SK-N-SH (cell line): ENCODE measurements around the gene STAT6. TPM values are rescaled to one million over a fixed set of nuclear protein-coding genes. Genes with fewer than 3 reads are reported as not detected.

ENCODE experiments used
- CTCF ChIA-PET: fragments of 300-600, 350-600 bp; formaldehyde crosslinking; extraction: SDS; loops from one replicate; lab custom pipeline; 2021; lab: Yijun Ruan, JAX
- POLR2A ChIA-PET: fragments of 350-600 bp; sonication (Branson Sonifier 250); formaldehyde crosslinking; extraction: SDS; loops from one replicate; lab custom pipeline; 2020; ENCODE audit warnings: antibody characterized with exemption, inconsistent platforms; lab: Yijun Ruan, JAX
- DNase-seq: peaks from one replicate; pipeline ENCODE4 v3.0.0; 2012
- H2AFZ ChIP-seq: fragments of 200-600 bp; sonication (generic); 2 replicates; pipeline ENCODE4 v1.8.1; 2016; ENCODE audit warnings: antibody characterized with exemption, mild to moderate bottlenecking, low read depth
- H3F3A ChIP-seq: fragments of 200-600 bp; sonication (generic); replicated peaks from 2 replicates; pipeline ENCODE3; 2016; ENCODE audit warnings: antibody characterized with exemption, mild to moderate bottlenecking; ENCODE audit not compliant: insufficient read depth
- H3K27ac ChIP-seq, 2 experiments: fragments of 200-500 bp in 1 of 2; fragments of 200-600 bp in 1 of 2; sonication (Bioruptor generic) in 1 of 2; sonication (generic), shearing (Covaris generic) in 1 of 2; 2 replicates each; pipeline versions ENCODE4 v1.5.1 to v1.6.1; 2014 to 2016; ENCODE audit warnings: low read depth in 2 of 2, inconsistent platforms in 1 of 2, low read length in 1 of 2, mild to moderate bottlenecking in 1 of 2, mixed read lengths in 1 of 2
- H3K27me3 ChIP-seq: fragments of 200-600 bp; sonication (generic), shearing (Covaris generic); 2 replicates; pipeline ENCODE4 v1.6.1; 2016; ENCODE audit warnings: mixed run types; ENCODE audit not compliant: insufficient read depth
- H3K36me3 ChIP-seq, 2 experiments: fragments of 200-500 bp in 1 of 2; fragments of 200-600 bp in 1 of 2; sonication (Bioruptor generic) in 1 of 2; sonication (generic) in 1 of 2; replicated peaks in 1 of 2; 2 replicates each; pipeline versions ENCODE3 to v1.5.1; 2014 to 2016; ENCODE audit warnings: low read length in 1 of 2, mild to moderate bottlenecking in 1 of 2; ENCODE audit not compliant: insufficient read depth in 2 of 2, control insufficient read depth in 1 of 2
- H3K4me1 ChIP-seq, 2 experiments: fragments of 200-500 bp in 1 of 2; fragments of 200-600 bp in 1 of 2; sonication (Bioruptor generic) in 1 of 2; sonication (generic), shearing (Covaris generic) in 1 of 2; 2 replicates each; pipeline versions ENCODE4 v1.5.1 to v1.6.1; 2014 to 2016; ENCODE audit warnings: low read depth in 1 of 2, low read length in 1 of 2, mixed run types in 1 of 2; ENCODE audit not compliant: insufficient read depth in 2 of 2, control insufficient read depth in 1 of 2
- H3K4me2 ChIP-seq: fragments of 200-600 bp; sonication (generic), shearing (Covaris generic); 2 replicates; pipeline ENCODE4 v1.6.1; 2017; ENCODE audit warnings: mixed run types
- H3K4me3 ChIP-seq, 2 experiments: fragments of 200-500 bp in 1 of 2; fragments of 200-600 bp in 1 of 2; sonication (Bioruptor generic) in 1 of 2; sonication (generic), shearing (Covaris generic) in 1 of 2; 2 replicates each; pipeline versions ENCODE4 v1.5.1 to v1.8.1; 2014 to 2016; ENCODE audit warnings: low read depth in 2 of 2, inconsistent platforms in 1 of 2, low read length in 1 of 2, mild to moderate bottlenecking in 1 of 2, mixed read lengths in 1 of 2, moderate library complexity in 1 of 2
- H3K79me2 ChIP-seq: fragments of 200-600 bp; sonication (generic); 2 replicates; pipeline ENCODE4 v1.8.1; 2017; ENCODE audit warnings: mild to moderate bottlenecking; ENCODE audit not compliant: insufficient read depth
- H3K9ac ChIP-seq: fragments of 200-600 bp; sonication (generic); 2 replicates; pipeline ENCODE4 v1.6.1; 2017; ENCODE audit warnings: mixed run types
- H3K9me2 ChIP-seq: fragments of 200-600 bp; sonication (generic); 2 replicates; pipeline ENCODE4 v1.6.1; 2017; ENCODE audit warnings: mixed run types
- H3K9me3 ChIP-seq: fragments of 200-600 bp; sonication (generic); 2 replicates; pipeline ENCODE4 v1.6.1; 2017; ENCODE audit warnings: mixed run types, mild to moderate bottlenecking, moderate library complexity
- H4K20me1 ChIP-seq: fragments of 200-600 bp; sonication (generic); 2 replicates; pipeline ENCODE4 v1.6.1; 2017; ENCODE audit warnings: mild to moderate bottlenecking, mixed run types; ENCODE audit not compliant: insufficient read depth
- CHD2 ChIP-seq: fragments of 150-350 bp; IDR thresholded peaks from 2 replicates; pipeline ENCODE4 v1.6.1; 2018; ENCODE audit warnings: low read length; ENCODE audit not compliant: partially characterized antibody
- EP300 ChIP-seq, 2 experiments: IDR thresholded peaks; 2 replicates each; pipeline versions ENCODE4 v1.4.0 to v1.6.1; 2012; ENCODE audit warnings: borderline replicate concordance in 1 of 2, low read depth in 1 of 2, low read length in 1 of 2
- FOXJ3 ChIP-seq: sonication (generic); formaldehyde crosslinking; IDR thresholded peaks from 2 replicates; pipeline ENCODE4 v1.5.1; 2020; ENCODE audit warnings: mild to moderate bottlenecking, missing genetic modification reagents
- MXI1 ChIP-seq: IDR thresholded peaks from 2 replicates; pipeline ENCODE4 v1.6.1; 2012; ENCODE audit warnings: mild to moderate bottlenecking, low read depth, low read length, improper control_type of control experiment
- RAD21 ChIP-seq: IDR thresholded peaks from 2 replicates; pipeline ENCODE4 v1.6.1; 2012; ENCODE audit warnings: mild to moderate bottlenecking, low read length
- RCOR1 ChIP-seq: fragments of 150-350 bp; IDR thresholded peaks from 2 replicates; pipeline ENCODE4 v1.6.1; 2017; ENCODE audit warnings: antibody characterized with exemption, low read length
- RFX5 ChIP-seq: IDR thresholded peaks from 2 replicates; pipeline ENCODE4 v1.6.1; 2012; ENCODE audit warnings: mild to moderate bottlenecking, improper control_type of control experiment, low read length
- SMC3 ChIP-seq: IDR thresholded peaks from 2 replicates; pipeline ENCODE4 v1.6.1; 2012; ENCODE audit warnings: low read depth, low read length, improper control_type of control experiment
- TAF1 ChIP-seq: IDR thresholded peaks from 2 replicates; pipeline ENCODE4 v1.6.1; 2012; ENCODE audit warnings: low read depth, mild to moderate bottlenecking, low read length, moderate library complexity, borderline replicate concordance
- TEAD4 ChIP-seq: IDR thresholded peaks from 2 replicates; pipeline ENCODE4 v1.4.0; 2012; ENCODE audit warnings: mild to moderate bottlenecking, borderline replicate concordance; ENCODE audit not compliant: insufficient read depth
- YY1 ChIP-seq: IDR thresholded peaks from 2 replicates; pipeline ENCODE4 v1.4.0; 2012; ENCODE audit warnings: low read depth, mild to moderate bottlenecking
- WGBS: methylation state at CpG from one replicate; pipeline ENCODE4 v1.1.6; 2017; ENCODE audit warnings: low lambda C conversion rate; 5-methylcytosine and 5-hydroxymethylcytosine counted together
- polyA plus RNA-seq, 3 experiments: library from polyadenylated mRNA; depleted of rRNA; stranded (reverse); fragments of >200 nt; gene quantifications; 2 replicates each; pipeline ENCODE4 v1.2.3, GENCODE V29; 2012
- TF ChIP-seq, protein P1 (sequence below): IDR thresholded peaks from 2 replicates; pipeline ENCODE4; 2012

Gene STAT6
- polyA plus RNA-seq, 1 of the 3 experiments (the other 2 are of a cell fraction): 0.15 TPM

DNA sequence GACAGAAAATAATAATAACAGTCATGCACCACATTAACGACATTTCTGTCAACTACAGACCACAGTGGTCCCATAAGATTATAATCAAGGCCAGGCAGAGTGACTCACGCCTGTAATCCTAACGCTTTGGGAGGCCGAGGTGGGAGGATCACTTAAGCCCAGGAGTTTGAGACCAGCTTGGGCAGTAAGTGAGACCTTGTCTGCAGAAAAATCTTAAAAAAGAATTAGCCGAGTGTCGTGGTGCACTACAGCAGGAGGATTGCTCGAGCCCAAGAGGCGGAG, 13.7 kb downstream of the STAT6 start:
- Histone ChIP-seq H3K4me1 (peaks cover 0 to 12% of the 10 kb centered on the region in 2 experiments; a peak in 1 of 4 replicates), H3K4me2 (no peak overlapping the region), H3K9me3 (no peaks in the 10 kb centered on the region), H3K79me2 (peaks cover 5% of the 10 kb centered on the region), H3K4me3 (no peak overlapping the region), H3F3A (peaks cover 2% of the 10 kb centered on the region), H2AFZ (no peak overlapping the region), H3K9me2 (no peaks in the 10 kb centered on the region), H3K9ac (no peak overlapping the region), H3K27ac (no peak overlapping the region), H3K36me3 (peaks cover 12 to 30% of the 10 kb centered on the region in 2 experiments), H3K27me3 (no peaks in the 10 kb centered on the region), H4K20me1 (peaks cover 13% of the 10 kb centered on the region)
- WGBS: 85% methylated on average over 8 of the region's 8 CpGs
- DNase-seq: no peak
- TF ChIP-seq, protein P1, sequence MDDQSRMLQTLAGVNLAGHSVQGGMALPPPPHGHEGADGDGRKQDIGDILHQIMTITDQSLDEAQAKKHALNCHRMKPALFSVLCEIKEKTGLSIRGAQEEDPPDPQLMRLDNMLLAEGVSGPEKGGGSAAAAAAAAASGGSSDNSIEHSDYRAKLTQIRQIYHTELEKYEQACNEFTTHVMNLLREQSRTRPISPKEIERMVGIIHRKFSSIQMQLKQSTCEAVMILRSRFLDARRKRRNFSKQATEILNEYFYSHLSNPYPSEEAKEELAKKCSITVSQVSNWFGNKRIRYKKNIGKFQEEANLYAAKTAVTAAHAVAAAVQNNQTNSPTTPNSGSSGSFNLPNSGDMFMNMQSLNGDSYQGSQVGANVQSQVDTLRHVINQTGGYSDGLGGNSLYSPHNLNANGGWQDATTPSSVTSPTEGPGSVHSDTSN: no peak
- no peak for TF ChIP-seq YY1
- no peak for TF ChIP-seq RCOR1
- TF ChIP-seq SMC3: no peak
- no peak for TF ChIP-seq EP300 (IDR thresholded peaks at IDR 0.05; ENCODE audit: borderline replicate concordance in 1 of 2, low read depth in 1 of 2, low read length in 1 of 2)
- TF ChIP-seq RFX5: no peak
- ChIA-PET CTCF (interaction anchor here (0.7 to 23.2 kb wide), 9 partner anchors 14 to 91 kb away, joined by 3 to 339 read pairs (median 5); partner anchors contain the start of genes NEMP1, STAT6 and ZBTB39), POLR2A (no interaction called here)

DNA sequence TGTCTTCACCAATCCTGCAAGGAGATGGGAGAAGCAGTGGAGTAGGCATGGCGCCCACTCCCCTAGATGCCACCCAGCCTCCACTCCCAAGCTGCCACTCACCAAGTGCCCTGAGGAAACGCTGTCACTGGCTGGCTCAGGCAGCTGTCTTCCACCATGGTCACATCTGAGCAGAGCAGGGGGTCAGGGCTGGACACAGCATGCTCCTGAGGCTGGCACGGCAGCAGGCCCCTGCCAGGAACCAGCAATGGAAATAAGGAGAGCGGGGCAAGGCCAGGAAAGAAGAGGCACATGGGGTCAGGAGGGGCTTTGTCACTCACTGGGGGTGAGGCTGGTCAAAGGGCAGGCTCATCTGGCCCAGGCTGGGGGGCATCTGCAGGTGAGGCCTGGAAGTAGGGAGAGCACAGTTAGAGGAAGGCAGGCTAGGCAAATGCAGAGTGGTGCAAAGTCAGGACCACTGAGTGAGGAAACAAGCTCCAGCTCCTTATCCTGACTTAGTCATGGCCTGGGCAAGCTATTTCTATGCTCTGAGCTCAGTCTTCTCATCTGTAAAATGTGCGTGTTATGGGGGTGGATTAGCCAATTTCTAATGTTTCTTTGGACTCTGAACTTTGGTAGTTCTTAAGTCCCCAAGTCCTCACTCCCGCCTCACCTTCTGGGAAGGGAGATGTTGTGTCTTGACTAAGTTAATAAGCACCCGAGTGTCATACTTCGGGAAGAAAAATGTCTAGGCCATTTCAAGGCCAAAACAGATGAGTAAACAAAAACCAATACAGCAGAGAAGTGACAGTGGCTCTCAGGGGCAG, 14.2 kb downstream of the STAT6 start:
- 82% methylated on average over 7 of the region's 8 CpGs for WGBS
- Histone ChIP-seq H3K27ac (no peak overlapping the region; a peak in 1 of 4 replicates), H3K4me2 (no peak overlapping the region), H3K36me3 (peaks cover 18 to 34% of the 10 kb centered on the region in 2 experiments), H4K20me1 (peaks cover 18% of the 10 kb centered on the region), H3K27me3 (no peaks in the 10 kb centered on the region), H3K9ac (no peak overlapping the region), H3F3A (peaks cover 5% of the 10 kb centered on the region), H3K4me1 (peaks cover 0 to 12% of the 10 kb centered on the region in 2 experiments; a peak in 1 of 4 replicates), H3K79me2 (peaks cover 10% of the 10 kb centered on the region), H2AFZ (no peak overlapping the region), H3K9me2 (no peaks in the 10 kb centered on the region), H3K9me3 (no peaks in the 10 kb centered on the region), H3K4me3 (no peak overlapping the region)
- ChIA-PET POLR2A (no interaction called here), CTCF (interaction anchor here (0.9 to 23.2 kb wide), 8 partner anchors 15 to 88 kb away, joined by 3 to 339 read pairs (median 8); partner anchors contain the start of genes NEMP1 and STAT6)
- peak; percentile 34 for DNase-seq
- no peak for TF ChIP-seq RAD21
- TF ChIP-seq TEAD4: no peak
- no peak for TF ChIP-seq EP300 (IDR thresholded peaks at IDR 0.05; ENCODE audit: borderline replicate concordance in 1 of 2, low read depth in 1 of 2, low read length in 1 of 2)
- TF ChIP-seq CHD2: no peak
- no peak for TF ChIP-seq FOXJ3
- TF ChIP-seq MXI1: no peak
- no peak for TF ChIP-seq TAF1
